WTC11 (cell line): Measurements from ENCODE around the gene WLS. TPM values are rescaled to one million over a fixed set of nuclear protein-coding genes. Genes with fewer than 3 reads are reported as not detected.

ENCODE experiments used
- ATAC-seq: fragments of 200-7000 bp; cut with Tn5 transposase; 2 replicates; pipeline ENCODE4 v1.10.0; 2021; ENCODE audit warnings: mild to moderate bottlenecking, moderate library complexity
- CTCF ChIA-PET: fragments of 300-600 bp; sonication (Branson Sonifier 250); formaldehyde crosslinking; loops from one replicate; lab custom pipeline; 2021; ENCODE audit warnings: antibody characterized with exemption; lab: Charles Lee
- POLR2A ChIA-PET: fragments of 350-600 bp; sonication (Branson Sonifier 250); formaldehyde crosslinking; loops from one replicate; lab custom pipeline; 2021; ENCODE audit warnings: antibody characterized with exemption; lab: Charles Lee
- DNase-seq: peaks from one replicate; pipeline ENCODE4 v3.0.0; 2021; ENCODE audit warnings: low spot score
- H3K27ac Mint-ChIP-seq: 2 replicates; pipeline ENCODE4 v1.8.0; 2021; ENCODE audit warnings: mixed read lengths
- H3K27me3 Mint-ChIP-seq: 2 replicates; pipeline ENCODE4 v1.8.0; 2021; ENCODE audit warnings: low read depth, mild to moderate bottlenecking, moderate library complexity, mixed read lengths
- H3K36me3 Mint-ChIP-seq: 2 replicates; pipeline ENCODE4 v1.8.0; 2021; ENCODE audit warnings: mixed read lengths
- H3K4me1 Mint-ChIP-seq: 2 replicates; pipeline ENCODE4 v1.8.0; 2022; ENCODE audit warnings: mixed read lengths
- H3K4me3 Mint-ChIP-seq: 2 replicates; pipeline ENCODE4 v1.8.0; 2021; ENCODE audit warnings: mild to moderate bottlenecking, moderate library complexity, mixed read lengths
- H3K9me3 Mint-ChIP-seq: 2 replicates; pipeline ENCODE4 v1.8.0; 2021; ENCODE audit warnings: mixed read lengths
- CDX4 ChIP-seq: fragments of 250-450 bp; sonication (Bioruptor Pico); IDR thresholded peaks from 2 replicates; pipeline ENCODE4 v1.9.0; 2021; ENCODE audit warnings: moderate library complexity, mild to moderate bottlenecking, inconsistent platforms, borderline replicate concordance
- ERG ChIP-seq: fragments of 250-450 bp; sonication (Bioruptor Pico); IDR thresholded peaks from 2 replicates; pipeline ENCODE4 v1.8.0; 2021; ENCODE audit warnings: mild to moderate bottlenecking
- ETV6 ChIP-seq: sonication (generic); formaldehyde crosslinking; IDR thresholded peaks from 2 replicates; pipeline ENCODE4 v1.8.1; 2022; ENCODE audit warnings: mild to moderate bottlenecking, missing genetic modification reagents
- FOXJ3 ChIP-seq: sonication (generic); formaldehyde crosslinking; IDR thresholded peaks from 2 replicates; pipeline ENCODE4 v1.9.0; 2021; ENCODE audit warnings: missing genetic modification reagents, mild to moderate bottlenecking, borderline replicate concordance
- FOXK1 ChIP-seq: sonication (generic); formaldehyde crosslinking; IDR thresholded peaks from 2 replicates; pipeline ENCODE4 v1.8.0; 2022; ENCODE audit warnings: mild to moderate bottlenecking, moderate library complexity, missing genetic modification reagents
- GABPB1 ChIP-seq: sonication (generic); formaldehyde crosslinking; IDR thresholded peaks from 2 replicates; pipeline ENCODE4 v1.8.1; 2023; ENCODE audit warnings: mild to moderate bottlenecking, missing genetic modification reagents
- GRHL2 ChIP-seq: fragments of 250-450 bp; sonication (Bioruptor Pico); IDR thresholded peaks from 2 replicates; pipeline ENCODE4 v1.8.0; 2022; ENCODE audit warnings: mild to moderate bottlenecking, moderate library complexity; ENCODE audit not compliant: insufficient replicate concordance, severe bottlenecking
- IRF2 ChIP-seq: sonication (generic); formaldehyde crosslinking; IDR thresholded peaks from 2 replicates; pipeline ENCODE4 v1.8.0; 2022; ENCODE audit warnings: low read depth, missing genetic modification reagents, borderline replicate concordance
- NFE2L1 ChIP-seq: sonication (generic); formaldehyde crosslinking; IDR thresholded peaks from 2 replicates; pipeline ENCODE4 v1.8.1; 2023; ENCODE audit warnings: missing genetic modification reagents
- NR2C2 ChIP-seq: sonication (generic); formaldehyde crosslinking; IDR thresholded peaks from 2 replicates; pipeline ENCODE4 v1.8.0; 2022; ENCODE audit warnings: mild to moderate bottlenecking, missing genetic modification reagents
- NR3C1 ChIP-seq: sonication (generic); formaldehyde crosslinking; conservative IDR thresholded peaks from 2 replicates; pipeline ENCODE4 v1.8.1; 2023; ENCODE audit warnings: low read depth, mild to moderate bottlenecking, missing genetic modification reagents
- OVOL2 ChIP-seq: fragments of 250-450 bp; sonication (Bioruptor Pico); IDR thresholded peaks from 2 replicates; pipeline ENCODE4 v1.9.0; 2021; ENCODE audit warnings: mild to moderate bottlenecking, borderline replicate concordance
- RELA ChIP-seq: sonication (generic); formaldehyde crosslinking; IDR thresholded peaks from 2 replicates; pipeline ENCODE4 v1.8.1; 2022; ENCODE audit warnings: missing genetic modification reagents, mild to moderate bottlenecking, borderline replicate concordance
- SMAD3 ChIP-seq: sonication (generic); formaldehyde crosslinking; IDR thresholded peaks from 2 replicates; pipeline ENCODE4 v1.8.0; 2022; ENCODE audit warnings: missing genetic modification reagents, mild to moderate bottlenecking, borderline replicate concordance
- TCF7 ChIP-seq: sonication (generic); formaldehyde crosslinking; IDR thresholded peaks from 2 replicates; pipeline ENCODE4 v1.8.0; 2022; ENCODE audit warnings: mild to moderate bottlenecking, low read depth, missing genetic modification reagents, moderate library complexity
- TEAD4 ChIP-seq: sonication (generic); formaldehyde crosslinking; IDR thresholded peaks from 2 replicates; pipeline ENCODE4 v1.8.0; 2022; ENCODE audit warnings: mild to moderate bottlenecking, missing genetic modification reagents
- USF2 ChIP-seq: sonication (generic); formaldehyde crosslinking; IDR thresholded peaks from 2 replicates; pipeline ENCODE4 v1.8.1; 2023; ENCODE audit warnings: mild to moderate bottlenecking, missing genetic modification reagents, moderate library complexity
- ZNF121 ChIP-seq: sonication (generic); formaldehyde crosslinking; IDR thresholded peaks from 2 replicates; pipeline ENCODE4 v1.8.0; 2023; ENCODE audit warnings: missing genetic modification reagents
- ZNF138 ChIP-seq: sonication (generic); formaldehyde crosslinking; conservative IDR thresholded peaks from 2 replicates; pipeline ENCODE4 v1.8.1; 2022; ENCODE audit warnings: mild to moderate bottlenecking, moderate library complexity, missing genetic modification reagents
- ZNF232 ChIP-seq: sonication (generic); formaldehyde crosslinking; IDR thresholded peaks from 2 replicates; pipeline ENCODE4 v1.8.0; 2022; ENCODE audit warnings: mild to moderate bottlenecking, missing genetic modification reagents
- ZNF317 ChIP-seq: sonication (generic); formaldehyde crosslinking; IDR thresholded peaks from 2 replicates; pipeline ENCODE4 v1.8.1; 2023; ENCODE audit warnings: low read depth, mild to moderate bottlenecking, moderate library complexity, missing genetic modification reagents, borderline replicate concordance
- ZNF396 ChIP-seq: fragments of 250-450 bp; sonication (Bioruptor Pico); IDR thresholded peaks from 2 replicates; pipeline ENCODE4 v1.8.0; 2021; ENCODE audit warnings: mild to moderate bottlenecking, moderate library complexity, borderline replicate concordance
- ZNF671 ChIP-seq: fragments of 250-450 bp; sonication (Bioruptor Pico); IDR thresholded peaks from 2 replicates; pipeline ENCODE4 v1.8.0; 2021; ENCODE audit warnings: mild to moderate bottlenecking
- total RNA-seq: library from RNA; stranded (reverse); gene quantifications from 3 replicates; pipeline ENCODE4 v1.2.3, GENCODE V29; 2021
- TF ChIP-seq, protein P1 (sequence below): sonication (generic); formaldehyde crosslinking; IDR thresholded peaks from 2 replicates; pipeline ENCODE4 v1.8.1; 2022; ENCODE audit warnings: low read depth, mild to moderate bottlenecking, moderate library complexity, missing genetic modification reagents, borderline replicate concordance
- TF ChIP-seq, protein P2 (sequence below): sonication (generic); formaldehyde crosslinking; IDR thresholded peaks from 2 replicates; pipeline ENCODE4 v1.8.1; 2023; ENCODE audit warnings: mild to moderate bottlenecking, missing genetic modification reagents
- TF ChIP-seq, protein P3 (sequence below): sonication (generic); formaldehyde crosslinking; conservative IDR thresholded peaks from 2 replicates; pipeline ENCODE4 v1.8.1; 2022; ENCODE audit warnings: mild to moderate bottlenecking, missing genetic modification reagents

Gene WLS
- total RNA-seq, 1 experiment from 2014 or later = 4.5 TPM

GRCh38 chr1:68142461-68142860 lies 89.9 kb downstream of the WLS start:
- no peaks in the 10 kb centered on the region; the same call in 1 of the 2 replicates for H3K27me3 Mint-ChIP-seq
- CTCF ChIA-PET = interaction anchor here (1.1 to 1.9 kb wide), 5 partner anchors 20 to 200 kb away, joined by 3 to 11 read pairs (median 4); partner anchors contain the start of gene WLS

GRCh38 chr1:68142036-68142435 lies 90.3 kb downstream of the WLS start:
- TF ChIP-seq ETV6 (CRISPR knock-in tag) = no peak
- no peak for TF ChIP-seq ZNF121 (CRISPR knock-in tag)
- TF ChIP-seq FOXJ3 = no peak
- no peak for TF ChIP-seq RELA (CRISPR knock-in tag)
- no peak for TF ChIP-seq ZNF671 (CRISPR knock-in tag)
- TF ChIP-seq NFE2L1 (CRISPR knock-in tag) = no peak
- Mint-ChIP-seq H3K4me3 (no peak overlapping the region), H3K27ac (peak overlapping the region; percentile 53; the same call in 1 of the 2 replicates), H3K27me3 (no peaks in the 10 kb centered on the region; the same call in 1 of the 2 replicates), H3K36me3 (no peaks in the 10 kb centered on the region), H3K9me3 (no peaks in the 10 kb centered on the region), H3K4me1 (peaks cover 36% of the 10 kb centered on the region)
- ChIA-PET CTCF (interaction anchor here (1.0 to 1.9 kb wide), 7 partner anchors 9 to 201 kb away, joined by 3 to 11 read pairs (median 4); partner anchors contain the start of gene WLS), POLR2A (no interaction called here)
- ATAC-seq (peak; percentile 11; the same call in 1 of the 2 replicates), DNase-seq (no peak)

More at GRCh38 chr1:68142461-68142860, 89.9 kb downstream of the WLS start:
- ATAC-seq (no peak), DNase-seq (no peak)
- Mint-ChIP-seq H3K4me3 (no peak overlapping the region), H3K27ac (peak overlapping the region; percentile 53; the same call in 1 of the 2 replicates), H3K4me1 (peaks cover 36% of the 10 kb centered on the region), H3K36me3 (no peaks in the 10 kb centered on the region), H3K9me3 (no peaks in the 10 kb centered on the region)
- TF ChIP-seq, protein P1, sequence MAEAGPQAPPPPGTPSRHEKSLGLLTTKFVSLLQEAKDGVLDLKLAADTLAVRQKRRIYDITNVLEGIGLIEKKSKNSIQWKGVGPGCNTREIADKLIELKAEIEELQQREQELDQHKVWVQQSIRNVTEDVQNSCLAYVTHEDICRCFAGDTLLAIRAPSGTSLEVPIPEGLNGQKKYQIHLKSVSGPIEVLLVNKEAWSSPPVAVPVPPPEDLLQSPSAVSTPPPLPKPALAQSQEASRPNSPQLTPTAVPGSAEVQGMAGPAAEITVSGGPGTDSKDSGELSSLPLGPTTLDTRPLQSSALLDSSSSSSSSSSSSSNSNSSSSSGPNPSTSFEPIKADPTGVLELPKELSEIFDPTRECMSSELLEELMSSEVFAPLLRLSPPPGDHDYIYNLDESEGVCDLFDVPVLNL = no peak
- TF ChIP-seq, protein P2, sequence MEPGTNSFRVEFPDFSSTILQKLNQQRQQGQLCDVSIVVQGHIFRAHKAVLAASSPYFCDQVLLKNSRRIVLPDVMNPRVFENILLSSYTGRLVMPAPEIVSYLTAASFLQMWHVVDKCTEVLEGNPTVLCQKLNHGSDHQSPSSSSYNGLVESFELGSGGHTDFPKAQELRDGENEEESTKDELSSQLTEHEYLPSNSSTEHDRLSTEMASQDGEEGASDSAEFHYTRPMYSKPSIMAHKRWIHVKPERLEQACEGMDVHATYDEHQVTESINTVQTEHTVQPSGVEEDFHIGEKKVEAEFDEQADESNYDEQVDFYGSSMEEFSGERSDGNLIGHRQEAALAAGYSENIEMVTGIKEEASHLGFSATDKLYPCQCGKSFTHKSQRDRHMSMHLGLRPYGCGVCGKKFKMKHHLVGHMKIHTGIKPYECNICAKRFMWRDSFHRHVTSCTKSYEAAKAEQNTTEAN = no peak
- TF ChIP-seq GABPB1 = no peak
- TF ChIP-seq ZNF317 (CRISPR knock-in tag) = no peak
- no peak for TF ChIP-seq GRHL2
- TF ChIP-seq OVOL2 (CRISPR knock-in tag) = no peak
- TF ChIP-seq TCF7 (CRISPR knock-in tag) = no peak
- TF ChIP-seq ZNF232 (CRISPR knock-in tag) = no peak
- TF ChIP-seq, protein P3, sequence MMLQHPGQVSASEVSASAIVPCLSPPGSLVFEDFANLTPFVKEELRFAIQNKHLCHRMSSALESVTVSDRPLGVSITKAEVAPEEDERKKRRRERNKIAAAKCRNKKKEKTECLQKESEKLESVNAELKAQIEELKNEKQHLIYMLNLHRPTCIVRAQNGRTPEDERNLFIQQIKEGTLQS (CRISPR knock-in tag) = no peak
- TF ChIP-seq FOXK1 = no peak
- TF ChIP-seq USF2 (CRISPR knock-in tag) = no peak
- TF ChIP-seq IRF2 = no peak
- POLR2A ChIA-PET = no interaction called here

DNA sequence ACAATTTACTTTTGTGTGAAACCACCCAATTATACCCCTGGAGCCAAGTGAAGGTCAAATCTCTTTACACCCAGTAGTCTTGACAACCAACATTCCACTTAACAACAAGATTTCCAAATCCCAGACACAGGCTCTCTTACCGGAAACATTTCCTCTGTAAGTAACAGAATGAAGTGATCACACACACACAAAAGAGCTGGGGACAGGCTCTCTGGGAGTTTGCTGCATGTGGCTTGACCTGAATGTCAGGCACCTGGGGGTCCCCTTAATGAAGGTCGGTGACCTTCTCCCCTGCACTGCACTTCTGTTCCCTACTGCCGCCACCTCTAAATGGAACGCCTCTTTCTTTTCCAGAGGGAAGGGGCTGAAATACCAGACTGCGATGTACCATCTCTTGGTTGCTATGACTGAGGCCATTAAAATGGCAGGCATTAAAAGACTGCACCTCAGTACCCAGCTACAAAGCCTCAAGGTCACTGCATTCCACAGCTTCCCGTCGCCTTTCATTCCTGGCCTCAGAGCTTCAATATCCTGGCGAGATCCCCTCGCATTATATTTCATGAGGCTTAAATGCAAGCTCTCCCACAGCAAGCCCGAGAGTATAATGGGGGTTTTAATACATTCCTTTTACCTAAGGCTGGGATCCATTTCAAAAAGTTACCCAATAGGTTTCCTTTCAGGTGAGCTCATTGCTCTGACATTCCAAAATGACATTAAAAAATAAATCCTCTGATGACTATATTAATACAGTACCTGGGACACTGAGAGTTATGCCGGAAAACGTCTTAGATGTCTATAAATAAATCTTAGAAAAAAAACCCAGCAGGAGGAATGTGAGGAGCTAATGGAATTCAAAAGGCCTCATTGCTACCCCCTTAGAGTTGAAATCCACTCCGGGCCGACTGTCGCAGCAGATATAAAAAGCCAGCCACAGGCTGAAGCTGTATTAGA lies 91.0 kb downstream of the WLS start:
- Mint-ChIP-seq H3K4me1 (peaks cover 36% of the 10 kb centered on the region), H3K4me3 (no peak overlapping the region)
- CTCF ChIA-PET = interaction anchor here (1.0 to 1.9 kb wide), 7 partner anchors 10 to 201 kb away, joined by 3 to 11 read pairs (median 4); partner anchors contain the start of gene WLS
- TF ChIP-seq NR2C2 (no peak), ZNF396 (no peak), GRHL2 (no peak), ZNF138 (CRISPR knock-in tag) (no peak), CDX4 (CRISPR knock-in tag) (no peak), TEAD4 (CRISPR knock-in tag) (no peak), SMAD3 (CRISPR knock-in tag) (no peak), ERG (CRISPR knock-in tag) (no peak), NR3C1 (CRISPR knock-in tag) (no peak)
- TF ChIP-seq, protein P3 (CRISPR knock-in tag) = no peak

More for the DNA sequence above, 91.0 kb downstream of the WLS start:
- ATAC-seq = peak; percentile 71
- H3K9me3 Mint-ChIP-seq = no peaks in the 10 kb centered on the region
- DNase-seq = no peak
- H3K27me3 Mint-ChIP-seq = no peaks in the 10 kb centered on the region; the same call in 1 of the 2 replicates
- POLR2A ChIA-PET = interaction anchor here (0.9 kb wide), 1 partner anchor 20 kb away, joined by 3 read pairs; no protein-coding TSS in a partner anchor
- no peaks in the 10 kb centered on the region for H3K36me3 Mint-ChIP-seq
- H3K27ac Mint-ChIP-seq = peak overlapping the region; percentile 83
